ENCODE measurements around the gene SBF2. TPM values are rescaled to one million over a fixed set of nuclear protein-coding genes. Genes with fewer than 3 reads are reported as not detected.

SBF2 gene
- total RNA-seq, 4 donors from 2014 or later = 52.8 to 87.9 (median 62.4) TPM

DNA sequence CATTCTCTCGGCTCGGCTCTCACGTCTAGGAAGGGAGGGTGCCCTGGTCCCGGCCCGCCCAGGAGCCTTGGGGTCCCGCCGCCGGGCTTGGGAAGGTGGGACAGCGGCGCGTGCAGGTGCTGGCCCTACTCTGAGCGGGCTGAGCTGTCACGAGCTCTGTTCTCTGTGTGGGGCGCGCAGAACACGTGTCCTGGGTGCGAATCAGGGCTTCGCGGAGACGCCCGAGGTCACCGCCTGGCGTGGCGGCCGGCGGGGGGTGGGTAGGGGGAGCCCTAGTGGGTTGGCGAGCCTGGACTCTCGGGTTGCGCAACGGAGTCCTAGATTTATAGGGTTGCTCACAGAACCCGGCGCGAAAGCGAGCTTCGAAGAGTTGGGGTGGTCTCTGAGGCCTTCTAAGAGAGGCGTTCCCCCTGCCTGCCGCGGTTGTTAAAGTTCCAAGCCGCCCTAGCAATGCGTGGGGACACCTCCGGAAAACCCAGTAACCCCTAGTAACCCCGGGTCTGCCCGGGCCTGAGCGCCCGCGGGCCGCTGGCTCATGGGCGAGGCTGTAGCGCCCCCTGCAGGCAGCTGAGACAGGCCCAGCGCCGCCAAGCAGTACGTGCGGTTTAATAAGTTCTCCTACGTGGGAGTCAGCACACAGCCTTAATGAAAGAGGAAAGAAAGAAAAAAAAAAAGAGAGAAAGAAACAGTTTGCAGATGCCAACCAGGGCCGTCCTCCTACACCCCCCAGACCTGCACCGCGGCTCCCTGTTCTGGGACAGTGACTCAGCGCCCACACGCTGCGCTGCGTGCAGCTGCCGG lies 13.6 kb upstream of the SBF2 start:
- 0 to 11% methylated on average over 8 to 24 of the region's 62 CpGs for WGBS, 2 donors (ENCODE audit: low coverage in 1 of 2)
- Histone ChIP-seq H3K27me3 (no peaks in the 10 kb centered on the region), H3K27ac (peak overlapping the region; percentile 13 to 94 (median 93)), H3K4me3 (peak overlapping the region; percentile 72 to 76), H3K4me1 (peaks cover 2 to 70% (median 10%) of the 10 kb centered on the region in 3 donors), H3K9me3 (no peaks in the 10 kb centered on the region), H3K36me3 (no peaks in the 10 kb centered on the region)
- ATAC-seq = peak; percentile 60
- TF ChIP-seq EP300 (IDR thresholded peaks at IDR 0.05) (no peak), POLR2A (IDR thresholded peaks at IDR 0.05) (peak; percentile 10 to 17), POLR2AphosphoS5 (IDR thresholded peaks at IDR 0.05) (peak; percentile 81)
- TF ChIP-seq, protein P1, sequence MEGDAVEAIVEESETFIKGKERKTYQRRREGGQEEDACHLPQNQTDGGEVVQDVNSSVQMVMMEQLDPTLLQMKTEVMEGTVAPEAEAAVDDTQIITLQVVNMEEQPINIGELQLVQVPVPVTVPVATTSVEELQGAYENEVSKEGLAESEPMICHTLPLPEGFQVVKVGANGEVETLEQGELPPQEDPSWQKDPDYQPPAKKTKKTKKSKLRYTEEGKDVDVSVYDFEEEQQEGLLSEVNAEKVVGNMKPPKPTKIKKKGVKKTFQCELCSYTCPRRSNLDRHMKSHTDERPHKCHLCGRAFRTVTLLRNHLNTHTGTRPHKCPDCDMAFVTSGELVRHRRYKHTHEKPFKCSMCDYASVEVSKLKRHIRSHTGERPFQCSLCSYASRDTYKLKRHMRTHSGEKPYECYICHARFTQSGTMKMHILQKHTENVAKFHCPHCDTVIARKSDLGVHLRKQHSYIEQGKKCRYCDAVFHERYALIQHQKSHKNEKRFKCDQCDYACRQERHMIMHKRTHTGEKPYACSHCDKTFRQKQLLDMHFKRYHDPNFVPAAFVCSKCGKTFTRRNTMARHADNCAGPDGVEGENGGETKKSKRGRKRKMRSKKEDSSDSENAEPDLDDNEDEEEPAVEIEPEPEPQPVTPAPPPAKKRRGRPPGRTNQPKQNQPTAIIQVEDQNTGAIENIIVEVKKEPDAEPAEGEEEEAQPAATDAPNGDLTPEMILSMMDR (IDR thresholded peaks at IDR 0.05) = peak; percentile 98 to 99 (median 99)

DNA sequence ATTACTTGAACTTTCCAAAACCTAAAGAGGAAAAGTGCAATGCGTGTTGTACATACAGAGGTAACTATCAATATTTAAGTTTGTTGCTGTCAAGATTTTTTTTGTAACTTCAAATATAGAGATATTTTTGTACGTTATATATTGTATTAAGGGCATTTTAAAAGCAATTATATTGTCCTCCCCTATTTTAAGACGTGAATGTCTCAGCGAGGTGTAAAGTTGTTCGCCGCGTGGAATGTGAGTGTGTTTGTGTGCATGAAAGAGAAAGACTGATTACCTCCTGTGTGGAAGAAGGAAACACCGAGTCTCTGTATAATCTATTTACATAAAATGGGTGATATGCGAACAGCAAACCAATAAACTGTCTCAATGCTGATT lies 13.0 kb upstream of the SBF2 start:
- Histone ChIP-seq H3K9me3 (no peaks in the 10 kb centered on the region), H3K4me1 (peaks cover 2 to 76% (median 15%) of the 10 kb centered on the region in 3 donors), H3K4me3 (peak overlapping the region; percentile 72 to 76), H3K36me3 (no peaks in the 10 kb centered on the region), H3K27me3 (no peaks in the 10 kb centered on the region), H3K27ac (peak overlapping the region; percentile 13 to 94 (median 93))
- TF ChIP-seq POLR2A (IDR thresholded peaks at IDR 0.05) = no peak
- no peak for TF ChIP-seq POLR2AphosphoS5 (IDR thresholded peaks at IDR 0.05)
- TF ChIP-seq, protein P1 (IDR thresholded peaks at IDR 0.05) = no peak
- TF ChIP-seq EP300 (IDR thresholded peaks at IDR 0.05) = no peak
- ATAC-seq = no peak
- WGBS, 2 donors (ENCODE audit: low coverage in 1 of 2) = 43 to 48% methylated on average over 9 of the region's 9 CpGs

DNA sequence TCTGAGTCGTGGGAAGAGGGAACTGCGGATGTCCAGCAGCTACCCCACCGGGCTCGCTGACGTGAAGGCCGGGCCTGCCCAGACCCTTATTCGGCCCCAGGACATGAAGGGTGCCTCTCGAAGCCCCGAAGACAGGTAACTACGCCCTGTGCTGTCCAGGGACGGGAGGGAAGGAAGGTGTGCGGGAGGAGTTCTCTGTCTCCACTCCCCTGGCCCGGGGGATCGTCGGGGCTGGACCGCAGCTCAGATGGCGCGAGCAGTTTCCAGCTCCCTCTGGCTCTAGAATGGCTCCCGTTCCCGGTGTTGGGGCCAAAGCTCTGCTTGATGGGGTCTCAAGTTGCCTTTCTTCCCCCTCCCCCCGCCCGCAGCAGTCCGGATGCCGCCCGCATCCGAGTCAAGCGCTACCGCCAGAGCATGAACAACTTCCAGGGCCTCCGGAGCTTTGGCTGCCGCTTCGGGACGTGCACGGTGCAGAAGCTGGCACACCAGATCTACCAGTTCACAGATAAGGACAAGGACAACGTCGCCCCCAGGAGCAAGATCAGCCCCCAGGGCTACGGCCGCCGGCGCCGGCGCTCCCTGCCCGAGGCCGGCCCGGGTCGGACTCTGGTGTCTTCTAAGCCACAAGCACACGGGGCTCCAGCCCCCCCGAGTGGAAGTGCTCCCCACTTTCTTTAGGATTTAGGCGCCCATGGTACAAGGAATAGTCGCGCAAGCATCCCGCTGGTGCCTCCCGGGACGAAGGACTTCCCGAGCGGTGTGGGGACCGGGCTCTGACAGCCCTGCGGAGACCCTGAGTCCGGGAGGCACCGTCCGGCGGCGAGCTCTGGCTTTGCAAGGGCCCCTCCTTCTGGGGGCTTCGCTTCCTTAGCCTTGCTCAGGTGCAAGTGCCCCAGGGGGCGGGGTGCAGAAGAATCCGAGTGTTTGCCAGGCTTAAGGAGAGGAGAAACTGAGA lies 12.2 kb upstream of the SBF2 start:
- TF ChIP-seq POLR2A (IDR thresholded peaks at IDR 0.05) = no peak
- TF ChIP-seq EP300 (IDR thresholded peaks at IDR 0.05) = no peak
- TF ChIP-seq POLR2AphosphoS5 (IDR thresholded peaks at IDR 0.05) = no peak
- TF ChIP-seq, protein P1 (IDR thresholded peaks at IDR 0.05) = no peak
- peak overlapping the region; percentile 72 to 76 for H3K4me3 ChIP-seq
- WGBS, 2 donors (ENCODE audit: low coverage in 1 of 2) = 7% methylated on average over 3 of the region's 65 CpGs; no CpG with 5 or more reads in 1 of the 2 donors
- H3K36me3 ChIP-seq = no peaks in the 10 kb centered on the region
- H3K9me3 ChIP-seq = no peaks in the 10 kb centered on the region
- peaks cover 2 to 80% (median 15%) of the 10 kb centered on the region in 3 donors for H3K4me1 ChIP-seq
- no peak for ATAC-seq
- H3K27me3 ChIP-seq = no peaks in the 10 kb centered on the region
- peak overlapping the region; percentile 64 to 94 (median 93) for H3K27ac ChIP-seq

DNA sequence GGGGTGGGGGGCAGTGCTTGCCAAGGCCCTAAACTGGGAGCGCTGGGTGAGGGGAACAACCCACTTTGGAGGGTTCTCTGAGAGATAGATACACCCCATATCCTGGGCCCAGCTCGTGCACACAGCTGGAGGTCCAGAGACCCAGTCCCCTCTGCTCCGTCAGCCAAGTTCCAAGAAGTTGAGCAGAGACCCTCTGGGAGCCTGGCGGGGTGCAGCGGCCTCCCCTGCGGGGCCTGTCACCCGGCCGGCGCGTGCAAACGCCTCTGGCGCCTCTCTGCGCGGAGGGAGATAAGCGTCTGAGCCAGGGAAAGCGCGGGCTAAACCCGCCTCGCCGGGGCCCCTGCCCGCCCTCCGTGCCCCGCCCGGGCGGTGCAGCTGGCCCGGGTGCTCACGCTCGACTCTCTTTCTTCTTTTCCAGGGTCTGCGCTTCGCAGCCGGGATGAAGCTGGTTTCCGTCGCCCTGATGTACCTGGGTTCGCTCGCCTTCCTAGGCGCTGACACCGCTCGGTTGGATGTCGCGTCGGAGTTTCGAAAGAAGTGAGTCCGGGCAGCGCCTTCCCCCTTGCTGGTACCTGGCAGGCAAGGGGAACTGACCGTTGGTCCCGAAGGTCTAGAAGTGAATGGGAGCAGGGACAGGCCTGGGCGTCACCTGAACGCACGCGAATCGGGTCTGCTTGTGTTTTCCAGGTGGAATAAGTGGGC lies 11.4 kb upstream of the SBF2 start:
- 0 to 1% methylated on average over 1 to 22 of the region's 51 CpGs for WGBS, 2 donors (ENCODE audit: low coverage in 1 of 2)
- H3K4me1 ChIP-seq = peaks cover 2 to 79% (median 15%) of the 10 kb centered on the region in 3 donors

More for the DNA sequence above, 11.4 kb upstream of the SBF2 start:
- ATAC-seq = no peak
- peak overlapping the region; percentile 72 to 76 for H3K4me3 ChIP-seq
- no peaks in the 10 kb centered on the region for H3K27me3 ChIP-seq
- peak overlapping the region; percentile 64 to 94 (median 93) for H3K27ac ChIP-seq
- H3K9me3 ChIP-seq = no peaks in the 10 kb centered on the region
- TF ChIP-seq POLR2AphosphoS5 (IDR thresholded peaks at IDR 0.05) = no peak
- no peak for TF ChIP-seq POLR2A (IDR thresholded peaks at IDR 0.05)
- TF ChIP-seq, protein P1 (IDR thresholded peaks at IDR 0.05) = no peak
- no peak for TF ChIP-seq EP300 (IDR thresholded peaks at IDR 0.05)
- no peaks in the 10 kb centered on the region for H3K36me3 ChIP-seq

Data from gastroesophageal sphincter (tissue), 4 donors.